Bronchial epithelial cell (primary cell): ENCODE results near the gene MTO1. TPM values are rescaled to one million over a fixed set of nuclear protein-coding genes. Genes with fewer than 3 reads are reported as not detected.
"Not testable (repeated sequence)": the region's sequence is repeated elsewhere in the genome, so short reads cannot be mapped to it uniquely, and the experiment has no call there.

ENCODE experiments used
- DNase-seq: peaks from one replicate; pipeline ENCODE4 v3.0.0-alpha.2; 2010; ENCODE audit warnings: low read depth
- FAIRE-seq: peaks from 2 replicates; lab custom pipeline; 2011; peaks lifted over from hg19 to GRCh38; lab: Jason Lieb, UNC
- H3K27me3 ChIP-seq: 2 replicates; pipeline ENCODE4 v1.5.1; 2011; ENCODE audit warnings: low read length; ENCODE audit not compliant: control insufficient read depth, insufficient read depth
- H3K36me3 ChIP-seq: 2 replicates; pipeline ENCODE4 v1.5.1; 2011; ENCODE audit warnings: low read length; ENCODE audit not compliant: control insufficient read depth, insufficient read depth
- H3K4me3 ChIP-seq: 2 replicates; pipeline ENCODE4 v1.5.1; 2011; ENCODE audit warnings: mild to moderate bottlenecking, low read depth, low read length, control low read depth
- CTCF ChIP-seq: IDR thresholded peaks from 2 replicates; pipeline ENCODE4 v1.5.1; 2011; ENCODE audit warnings: mild to moderate bottlenecking, moderate library complexity, low read length, control low read depth, inconsistent platforms; ENCODE audit not compliant: insufficient read depth, severe bottlenecking
- total RNA-seq: library from RNA; depleted of rRNA; stranded (reverse); fragments of >200 nt; gene quantifications from 2 replicates; pipeline ENCODE4 v1.2.1, GENCODE V29; 2014

MTO1 gene
- total RNA-seq, 1 donor from 2014 or later, result 40.3 TPM

- FAIRE-seq (no peak), DNase-seq (peak; percentile 22)
- TF ChIP-seq CTCF, result no peak
- no peaks in the 10 kb centered on the region for H3K27me3 ChIP-seq
- H3K4me3 ChIP-seq, result no peak overlapping the region
- H3K36me3 ChIP-seq, result peaks cover 15% of the 10 kb centered on the region
Measured at GRCh38 chr6:73515204-73515655, 53.7 kb downstream of the MTO1 start.

GRCh38 chr6:73516514-73517489 is 55.3 kb downstream of the MTO1 start:
- Histone ChIP-seq H3K36me3 (peaks cover 20% of the 10 kb centered on the region), H3K27me3 (no peaks in the 10 kb centered on the region), H3K4me3 (no peak overlapping the region)
- DNase-seq, result peak; percentile 8
- FAIRE-seq, result no peak
- no peak for TF ChIP-seq CTCF

GRCh38 chr6:73518100-73518981 is 56.8 kb downstream of the MTO1 start:
- Histone ChIP-seq H3K36me3 (peaks cover 20% of the 10 kb centered on the region), H3K4me3 (peak overlapping the region; percentile 91)
- not testable (repeated sequence) for FAIRE-seq, H3K27me3 ChIP-seq, DNase-seq

- FAIRE-seq, DNase-seq, H3K27me3 ChIP-seq: not testable (repeated sequence)
- H3K36me3 ChIP-seq, result peaks cover 20% of the 10 kb centered on the region
- H3K4me3 ChIP-seq, result peak overlapping the region; percentile 91
Measured at GRCh38 chr6:73518982-73519881, 57.7 kb downstream of the MTO1 start.

GRCh38 chr6:73519926-73520687 is 58.6 kb downstream of the MTO1 start:
- no peak for FAIRE-seq
- Histone ChIP-seq H3K36me3 (peaks cover 20% of the 10 kb centered on the region), H3K4me3 (peak overlapping the region; percentile 91), H3K27me3 (no peaks in the 10 kb centered on the region)
- DNase-seq, result peak; percentile 53
- TF ChIP-seq CTCF, result no peak
